ENCODE data around the gene TCF7L1. TPM values are rescaled to one million over a fixed set of nuclear protein-coding genes. Genes with fewer than 3 reads are reported as not detected.

The TCF7L1 gene
- polyA plus RNA-seq, 1 experiment: 3.2 TPM

GRCh38 chr2:85184990-85185389, 51.8 kb downstream of the TCF7L1 start:
- no peak for DNase-seq (ENCODE audit: low read depth)
- no peak for TF ChIP-seq CTCF (IDR thresholded peaks at IDR 0.05; ENCODE audit: insufficient read depth, low read depth, low read length)
- ChIA-PET POLR2A (no interaction called here), CTCF (interaction anchor here (0.6 to 1.4 kb wide), 4 partner anchors 9 to 45 kb away, joined by 3 to 5 read pairs (median 3); no protein-coding TSS in a partner anchor)
- Histone ChIP-seq H3K4me3 (ENCODE audit: low read depth, low read length) (no peak overlapping the region), H3K27me3 (ENCODE audit: control insufficient read depth, insufficient read depth, low read length) (no peaks in the 10 kb centered on the region), H3K36me3 (ENCODE audit: control insufficient read depth, insufficient read depth, low read length) (peaks cover 2% of the 10 kb centered on the region; the same call in 1 of the 2 replicates)

GRCh38 chr2:85185431-85185940, 52.3 kb downstream of the TCF7L1 start:
- peaks cover 2% of the 10 kb centered on the region; the same call in 1 of the 2 replicates for H3K36me3 ChIP-seq (ENCODE audit: control insufficient read depth, insufficient read depth, low read length)
- no peak for DNase-seq (ENCODE audit: low read depth)
- CTCF ChIA-PET: interaction anchor here (0.6 to 1.4 kb wide), 4 partner anchors 10 to 45 kb away, joined by 3 to 5 read pairs (median 3); no protein-coding TSS in a partner anchor
- POLR2A ChIA-PET: no interaction called here
- H3K27me3 ChIP-seq (ENCODE audit: control insufficient read depth, insufficient read depth, low read length): no peaks in the 10 kb centered on the region
- no peak for TF ChIP-seq CTCF (IDR thresholded peaks at IDR 0.05; ENCODE audit: insufficient read depth, low read depth, low read length)
- H3K4me3 ChIP-seq (ENCODE audit: low read depth, low read length): no peak overlapping the region

GRCh38 chr2:85187069-85187468, 53.9 kb downstream of the TCF7L1 start:
- no peak for DNase-seq (ENCODE audit: low read depth)
- no peak overlapping the region for H3K4me3 ChIP-seq (ENCODE audit: low read depth, low read length)
- no peaks in the 10 kb centered on the region for H3K27me3 ChIP-seq (ENCODE audit: control insufficient read depth, insufficient read depth, low read length)
- POLR2A ChIA-PET: no interaction called here
- H3K36me3 ChIP-seq (ENCODE audit: control insufficient read depth, insufficient read depth, low read length): peaks cover 2% of the 10 kb centered on the region; the same call in 1 of the 2 replicates
- TF ChIP-seq CTCF (IDR thresholded peaks at IDR 0.05; ENCODE audit: insufficient read depth, low read depth, low read length): no peak
- CTCF ChIA-PET: interaction anchor here (1.1 to 1.5 kb wide), 2 partner anchors 11 kb away, joined by 3 to 4 read pairs; no protein-coding TSS in a partner anchor

- no peak for DNase-seq (ENCODE audit: low read depth)
- POLR2A ChIA-PET: no interaction called here
These were observed 55.7 kb downstream of the TCF7L1 start for GRCh38 chr2:85188852-85189251.

More at GRCh38 chr2:85188852-85189251, 55.7 kb downstream of the TCF7L1 start:
- H3K36me3 ChIP-seq (ENCODE audit: control insufficient read depth, insufficient read depth, low read length): peaks cover 2% of the 10 kb centered on the region; the same call in 1 of the 2 replicates
- TF ChIP-seq CTCF (IDR thresholded peaks at IDR 0.05; ENCODE audit: insufficient read depth, low read depth, low read length): no peak
- CTCF ChIA-PET: no interaction called here
- H3K27me3 ChIP-seq (ENCODE audit: control insufficient read depth, insufficient read depth, low read length): no peaks in the 10 kb centered on the region
- H3K4me3 ChIP-seq (ENCODE audit: low read depth, low read length): no peak overlapping the region
